Tibial artery (tissue), 4 donors: Measurements from ENCODE around the gene CFAP119.

Experiments used
- DNase-seq, 2 donors: peaks; one replicate each; pipeline ENCODE4 v3.0.0-alpha.2; 2019
- H3K27ac ChIP-seq, 2 donors: fragments of 200-600 bp; sonication (generic) in 1 of 2; 1 replicate in 1 of 2; 2 replicates in 1 of 2; pipeline ENCODE4 v1.5.1; 2018 to 2019; ENCODE audit warnings: mild to moderate bottlenecking in 1 of 2
- H3K27me3 ChIP-seq, 2 donors: fragments of 200-600 bp; sonication (generic) in 1 of 2; one replicate each; pipeline versions ENCODE4 v1.5.1 to v1.6.0; 2016 to 2019
- H3K36me3 ChIP-seq, 3 donors: fragments of 200-600 bp; sonication (generic) in 2 of 3; one replicate each; pipeline ENCODE4 v1.5.1; 2016 to 2019; ENCODE audit warnings: mild to moderate bottlenecking in 2 of 3
- H3K4me1 ChIP-seq, 4 donors: fragments of 200-600 bp; sonication (generic) in 2 of 4; 1 replicate in 3 of 4; 2 replicates in 1 of 4; pipeline ENCODE4 v1.5.1; 2016 to 2019
- H3K4me3 ChIP-seq, 2 donors: fragments of 200-600 bp; sonication (generic) in 1 of 2; 1 replicate in 1 of 2; 2 replicates in 1 of 2; pipeline ENCODE4 v1.5.1; 2018 to 2019; ENCODE audit warnings: mild to moderate bottlenecking in 2 of 2
- H3K9me3 ChIP-seq, 3 donors: fragments of 200-600 bp; sonication (generic) in 1 of 3; one replicate each; pipeline ENCODE4 v1.5.1; 2016 to 2019
- CTCF ChIP-seq, 2 experiments: fragments of 200-600 bp in 1 of 2; fragments of 450-650 bp in 1 of 2; IDR thresholded peaks; one replicate each; pipeline ENCODE4 v1.5.1; 2017 to 2019; ENCODE audit warnings: antibody characterized with exemption in 2 of 2, mild to moderate bottlenecking in 1 of 2, moderate library complexity in 1 of 2
- intact Hi-C: fragments of 100-400 bp; cut with DNase I; formaldehyde crosslinking; loops from one replicate; pipeline ENCODE4 v1.15.0; 2023; ENCODE audit warnings: low total_unique reads

The CFAP119 gene

DNA sequence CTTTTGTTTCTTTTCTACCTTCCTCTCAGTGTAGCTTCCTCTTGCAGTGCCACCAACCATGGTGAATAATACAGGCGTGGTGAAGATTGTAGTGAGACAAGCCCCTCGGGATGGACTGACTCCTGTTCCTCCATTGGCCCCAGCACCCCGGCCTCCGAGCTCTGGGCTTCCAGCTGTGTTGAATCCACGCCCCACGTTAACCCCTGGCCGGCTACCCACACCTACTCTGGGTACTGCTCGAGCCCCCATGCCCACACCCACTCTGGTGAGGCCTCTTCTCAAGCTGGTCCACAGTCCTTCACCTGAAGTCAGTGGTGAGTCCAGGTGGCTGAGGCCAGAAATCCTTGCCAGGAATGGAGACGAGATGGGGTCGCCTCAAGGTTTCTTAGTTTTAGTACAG lies 38.9 kb downstream of the CFAP119 start:
- H3K4me1 ChIP-seq = no peaks in the 10 kb centered on the region
- H3K36me3 ChIP-seq = peaks cover 80 to 100% (median 90%) of the 10 kb centered on the region in 3 donors
- H3K27me3 ChIP-seq = no peaks in the 10 kb centered on the region
- no peak overlapping the region for H3K27ac ChIP-seq
- DNase-seq = peak in 1 of 2 donors; percentile 63
- intact Hi-C loops = no loop called here
- H3K9me3 ChIP-seq = no peaks in the 10 kb centered on the region
- no peak for TF ChIP-seq CTCF (IDR thresholded peaks at IDR 0.05)
- H3K4me3 ChIP-seq = no peak overlapping the region

DNA sequence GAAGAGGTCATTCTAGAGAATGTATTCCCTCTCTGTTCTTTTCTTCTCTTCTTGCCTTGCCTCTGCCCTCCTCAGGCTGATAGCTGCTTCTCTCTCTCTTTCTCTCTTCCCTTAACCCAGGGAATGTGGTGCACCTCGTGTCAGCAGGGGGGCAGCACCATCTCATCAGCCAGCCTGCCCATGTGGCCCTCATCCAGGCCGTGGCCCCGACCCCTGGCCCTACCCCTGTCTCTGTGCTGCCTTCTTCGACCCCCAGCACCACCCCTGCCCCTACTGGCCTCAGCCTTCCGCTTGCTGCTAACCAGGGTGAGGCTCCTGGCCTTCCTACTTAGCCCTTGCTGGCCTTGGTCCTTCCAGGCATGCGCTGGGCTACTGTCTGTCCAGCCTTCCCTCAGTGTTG lies 39.4 kb downstream of the CFAP119 start:
- no peak overlapping the region for H3K4me3 ChIP-seq
- H3K27ac ChIP-seq = no peak overlapping the region
- H3K4me1 ChIP-seq = no peaks in the 10 kb centered on the region
- H3K27me3 ChIP-seq = no peaks in the 10 kb centered on the region
- H3K9me3 ChIP-seq = no peaks in the 10 kb centered on the region
- no peak for TF ChIP-seq CTCF (IDR thresholded peaks at IDR 0.05)
- intact Hi-C loops = no loop called here
- peak in 1 of 2 donors; percentile 28 for DNase-seq
- H3K36me3 ChIP-seq = peaks cover 81 to 100% (median 93%) of the 10 kb centered on the region in 3 donors

DNA sequence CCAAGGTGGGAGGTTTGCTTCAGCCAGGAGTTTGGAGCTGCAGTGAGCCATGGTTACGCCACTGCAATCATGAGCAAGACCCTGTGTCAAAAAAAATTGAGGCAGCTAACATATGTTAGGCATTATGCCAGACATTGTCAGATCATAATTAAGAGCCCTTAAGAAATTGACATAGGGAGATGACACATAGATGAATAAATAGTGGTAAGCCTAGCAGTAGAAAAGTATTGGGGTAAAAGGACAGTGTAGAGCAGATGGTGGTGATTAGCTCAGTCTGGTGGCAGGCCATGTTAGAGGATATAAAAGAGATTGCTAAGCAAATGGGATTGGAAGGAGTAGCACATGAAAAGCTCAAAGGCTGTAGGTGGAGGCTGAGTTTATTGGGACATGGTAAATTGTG lies 40.3 kb downstream of the CFAP119 start:
- Histone ChIP-seq H3K27me3 (no peaks in the 10 kb centered on the region), H3K4me3 (no peak overlapping the region), H3K9me3 (no peaks in the 10 kb centered on the region), H3K36me3 (peaks cover 82 to 100% (median 92%) of the 10 kb centered on the region in 3 donors), H3K4me1 (no peaks in the 10 kb centered on the region), H3K27ac (no peak overlapping the region)
- intact Hi-C loops = no loop called here
- DNase-seq = no peak
- no peak for TF ChIP-seq CTCF (IDR thresholded peaks at IDR 0.05)

GRCh38 chr16:30721167-30721566 lies 40.7 kb downstream of the CFAP119 start:
- Histone ChIP-seq H3K27ac (no peak overlapping the region), H3K9me3 (no peaks in the 10 kb centered on the region)

GRCh38 chr16:30720694-30721093 lies 41.2 kb downstream of the CFAP119 start:
- Histone ChIP-seq H3K4me1 (no peaks in the 10 kb centered on the region), H3K27ac (no peak overlapping the region), H3K27me3 (no peaks in the 10 kb centered on the region), H3K36me3 (peaks cover 84 to 100% (median 94%) of the 10 kb centered on the region in 3 donors), H3K9me3 (no peaks in the 10 kb centered on the region), H3K4me3 (no peak overlapping the region)
- intact Hi-C loops = no loop called here
- peak in 1 of 2 donors; percentile 49 for DNase-seq
- no peak for TF ChIP-seq CTCF (IDR thresholded peaks at IDR 0.05)

More at GRCh38 chr16:30721167-30721566, 40.7 kb downstream of the CFAP119 start:
- intact Hi-C loops = no loop called here
- no peak overlapping the region for H3K4me3 ChIP-seq
- no peak for TF ChIP-seq CTCF (IDR thresholded peaks at IDR 0.05)
- H3K4me1 ChIP-seq = no peaks in the 10 kb centered on the region
- H3K27me3 ChIP-seq = no peaks in the 10 kb centered on the region
- H3K36me3 ChIP-seq = peaks cover 82 to 100% (median 92%) of the 10 kb centered on the region in 3 donors
- peak in 1 of 2 donors; percentile 38 for DNase-seq

DNA sequence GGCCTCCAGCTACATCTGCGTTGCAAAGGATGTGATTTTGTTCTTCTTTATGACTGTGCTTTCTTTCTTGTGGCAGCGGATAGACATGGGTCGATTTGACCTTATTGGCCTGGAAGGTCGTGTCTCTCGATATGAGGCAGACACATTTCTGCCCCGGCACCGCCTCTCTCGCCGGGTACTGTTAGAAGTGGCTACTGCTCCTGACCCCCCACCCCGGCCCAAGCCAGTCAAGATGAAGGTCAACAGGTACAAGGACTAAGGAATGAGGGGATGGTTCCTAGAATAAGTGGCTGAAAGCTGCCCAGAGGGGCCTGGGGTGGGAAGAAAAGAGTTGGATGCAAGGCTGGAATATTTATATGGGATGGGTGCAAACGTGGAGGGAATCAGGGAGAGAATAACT lies 41.8 kb downstream of the CFAP119 start:
- peak in 1 of 2 donors; percentile 51 for DNase-seq
- no peak overlapping the region for H3K27ac ChIP-seq
- no peaks in the 10 kb centered on the region for H3K4me1 ChIP-seq
- no peaks in the 10 kb centered on the region for H3K9me3 ChIP-seq
- H3K4me3 ChIP-seq = no peak overlapping the region
- peaks cover 87 to 100% (median 94%) of the 10 kb centered on the region in 3 donors for H3K36me3 ChIP-seq
- intact Hi-C loops = no loop called here
- TF ChIP-seq CTCF (IDR thresholded peaks at IDR 0.05) = no peak
- no peaks in the 10 kb centered on the region for H3K27me3 ChIP-seq
